ENCODE data around the gene CAST.

DNA sequence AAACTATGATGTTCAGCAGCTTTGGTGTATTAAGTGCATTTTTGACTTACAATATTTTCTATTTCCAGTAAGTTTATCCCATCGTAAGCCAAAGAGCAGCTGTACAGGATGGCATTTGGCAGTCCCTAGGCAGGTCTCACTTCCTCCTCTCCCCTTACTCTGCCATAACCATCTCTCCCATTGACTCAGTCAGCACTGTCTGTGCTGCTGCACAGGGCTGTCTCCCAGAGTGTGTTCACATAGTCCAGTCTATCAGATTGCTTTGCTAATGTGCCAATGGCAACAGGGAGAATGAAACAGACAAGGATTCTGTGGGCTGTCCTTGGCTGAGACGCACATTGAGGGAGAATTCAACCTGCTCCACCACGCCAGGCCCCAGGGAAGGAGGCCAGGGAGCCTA, 47.0 kb upstream of the CAST start:
- TF ChIP-seq, protein P1, sequence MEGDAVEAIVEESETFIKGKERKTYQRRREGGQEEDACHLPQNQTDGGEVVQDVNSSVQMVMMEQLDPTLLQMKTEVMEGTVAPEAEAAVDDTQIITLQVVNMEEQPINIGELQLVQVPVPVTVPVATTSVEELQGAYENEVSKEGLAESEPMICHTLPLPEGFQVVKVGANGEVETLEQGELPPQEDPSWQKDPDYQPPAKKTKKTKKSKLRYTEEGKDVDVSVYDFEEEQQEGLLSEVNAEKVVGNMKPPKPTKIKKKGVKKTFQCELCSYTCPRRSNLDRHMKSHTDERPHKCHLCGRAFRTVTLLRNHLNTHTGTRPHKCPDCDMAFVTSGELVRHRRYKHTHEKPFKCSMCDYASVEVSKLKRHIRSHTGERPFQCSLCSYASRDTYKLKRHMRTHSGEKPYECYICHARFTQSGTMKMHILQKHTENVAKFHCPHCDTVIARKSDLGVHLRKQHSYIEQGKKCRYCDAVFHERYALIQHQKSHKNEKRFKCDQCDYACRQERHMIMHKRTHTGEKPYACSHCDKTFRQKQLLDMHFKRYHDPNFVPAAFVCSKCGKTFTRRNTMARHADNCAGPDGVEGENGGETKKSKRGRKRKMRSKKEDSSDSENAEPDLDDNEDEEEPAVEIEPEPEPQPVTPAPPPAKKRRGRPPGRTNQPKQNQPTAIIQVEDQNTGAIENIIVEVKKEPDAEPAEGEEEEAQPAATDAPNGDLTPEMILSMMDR (IDR thresholded peaks at IDR 0.05; ENCODE audit: borderline replicate concordance, extremely low read depth, low read length, poor library complexity, severe bottlenecking): no peak
- no peak for TF ChIP-seq EZH2 (IDR thresholded peaks at IDR 0.05; ENCODE audit: borderline replicate concordance, low read depth, low read length, severe bottlenecking)

Data from DND-41 (cell line).